A549 (cell line): ENCODE results near the gene PTPRS.

Experiments
- BHLHE40 ChIP-seq: IDR thresholded peaks from 2 replicates; pipeline ENCODE4 v1.6.1; 2012; ENCODE audit warnings: low read depth, low read length, inconsistent platforms
- CEBPB ChIP-seq, 2 experiments: fragments of >200 bp in 1 of 2; sonication (Bioruptor Twin) in 1 of 2; formaldehyde crosslinking in 1 of 2; IDR thresholded peaks; 2 replicates each; pipeline ENCODE4 v1.6.1; 2012 to 2016
- EHMT2 ChIP-seq: fragments of 200-600 bp; sonication (generic); IDR thresholded peaks from 2 replicates; pipeline ENCODE4 v1.6.1; 2016; ENCODE audit warnings: antibody characterized with exemption, low read depth, mild to moderate bottlenecking, moderate library complexity
- EP300 ChIP-seq, 2 experiments: fragments of >200 bp; sonication (Bioruptor Twin); formaldehyde crosslinking; IDR thresholded peaks; 2 replicates in 1 of 2; 3 replicates in 1 of 2; pipeline ENCODE4 v1.6.1; 2016 to 2017
- HDAC2 ChIP-seq: fragments of 200-600 bp; sonication (generic); IDR thresholded peaks from 2 replicates; pipeline ENCODE4 v1.6.1; 2016
- MYC ChIP-seq: IDR thresholded peaks from 2 replicates; pipeline ENCODE4 v1.6.1; 2012; ENCODE audit warnings: mild to moderate bottlenecking, inconsistent platforms, low read length, improper control_type of control experiment, borderline replicate concordance
- NPAS2 ChIP-seq: fragments of 250-450 bp; sonication (Bioruptor Pico); IDR thresholded peaks from 2 replicates; pipeline ENCODE4 v1.8.0; 2022; ENCODE audit warnings: mild to moderate bottlenecking, moderate library complexity, borderline replicate concordance
- POLR2A ChIP-seq: IDR thresholded peaks from 2 replicates; pipeline ENCODE4 v1.6.1; 2012; ENCODE audit warnings: mild to moderate bottlenecking, low read length
- RAD21 ChIP-seq, 2 experiments: fragments of >200 bp in 1 of 2; sonication (Bioruptor Twin) in 1 of 2; formaldehyde crosslinking in 1 of 2; IDR thresholded peaks in 1 of 2; conservative IDR thresholded peaks in 1 of 2; 2 replicates in 1 of 2; 3 replicates in 1 of 2; pipeline ENCODE4 v1.6.1; 2012 to 2018; ENCODE audit warnings: inconsistent platforms in 1 of 2
- RFX5 ChIP-seq: fragments of 450-650 bp; IDR thresholded peaks from 2 replicates; pipeline ENCODE4 v1.7.1; 2014; ENCODE audit warnings: antibody characterized with exemption, mild to moderate bottlenecking, moderate library complexity
- TF ChIP-seq, protein P1 (sequence below): fragments of >200 bp; sonication (Bioruptor Twin); formaldehyde crosslinking; IDR thresholded peaks from 3 replicates; pipeline ENCODE4 v1.5.1; 2016
- TF ChIP-seq, protein P2 (sequence below): fragments of 450-650 bp; IDR thresholded peaks from 2 replicates; pipeline ENCODE4 v1.6.1; 2014; ENCODE audit warnings: antibody characterized with exemption
- TF ChIP-seq, protein P3 (sequence below): fragments of 250-450 bp; sonication (Bioruptor Pico); IDR thresholded peaks from 2 replicates; pipeline ENCODE4 v1.5.0; 2021; ENCODE audit warnings: mild to moderate bottlenecking, moderate library complexity, borderline replicate concordance
- TF ChIP-seq, protein P4 (sequence below): fragments of 200-600 bp; sonication (generic); IDR thresholded peaks from 2 replicates; pipeline ENCODE4 v1.6.1; 2016; ENCODE audit warnings: antibody characterized with exemption, mild to moderate bottlenecking, moderate library complexity

DNA sequence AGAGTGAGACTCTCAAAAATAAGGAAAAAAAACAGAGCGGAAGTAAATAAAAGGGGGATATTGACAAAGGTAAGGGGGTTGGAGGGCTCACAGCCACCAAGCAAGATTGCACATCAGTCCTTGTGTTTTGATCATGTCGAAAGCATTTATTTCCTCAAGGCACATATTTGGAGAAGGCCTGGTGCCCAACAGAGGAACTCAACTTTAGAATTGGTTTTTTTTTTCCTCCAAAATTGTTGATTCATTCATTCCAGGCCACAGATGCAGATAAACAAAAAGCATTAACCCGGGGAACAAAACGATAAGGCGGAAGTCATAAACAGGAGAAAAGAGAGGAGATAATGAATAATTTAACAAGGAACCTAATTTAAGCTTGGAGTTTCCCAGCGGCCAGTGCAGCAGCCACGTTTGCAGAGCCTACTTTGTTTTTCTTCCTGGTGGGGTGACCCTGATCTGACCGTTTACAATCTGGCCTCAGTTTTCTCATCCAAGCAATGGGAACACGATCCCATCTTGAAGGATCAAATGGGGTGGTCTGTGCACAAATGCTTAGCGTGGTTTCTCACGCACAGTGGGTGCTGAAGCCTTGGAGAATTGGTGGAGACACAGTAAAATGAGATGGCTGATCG lies 2.1 kb upstream of the PTPRS start:
- TF ChIP-seq, protein P1, sequence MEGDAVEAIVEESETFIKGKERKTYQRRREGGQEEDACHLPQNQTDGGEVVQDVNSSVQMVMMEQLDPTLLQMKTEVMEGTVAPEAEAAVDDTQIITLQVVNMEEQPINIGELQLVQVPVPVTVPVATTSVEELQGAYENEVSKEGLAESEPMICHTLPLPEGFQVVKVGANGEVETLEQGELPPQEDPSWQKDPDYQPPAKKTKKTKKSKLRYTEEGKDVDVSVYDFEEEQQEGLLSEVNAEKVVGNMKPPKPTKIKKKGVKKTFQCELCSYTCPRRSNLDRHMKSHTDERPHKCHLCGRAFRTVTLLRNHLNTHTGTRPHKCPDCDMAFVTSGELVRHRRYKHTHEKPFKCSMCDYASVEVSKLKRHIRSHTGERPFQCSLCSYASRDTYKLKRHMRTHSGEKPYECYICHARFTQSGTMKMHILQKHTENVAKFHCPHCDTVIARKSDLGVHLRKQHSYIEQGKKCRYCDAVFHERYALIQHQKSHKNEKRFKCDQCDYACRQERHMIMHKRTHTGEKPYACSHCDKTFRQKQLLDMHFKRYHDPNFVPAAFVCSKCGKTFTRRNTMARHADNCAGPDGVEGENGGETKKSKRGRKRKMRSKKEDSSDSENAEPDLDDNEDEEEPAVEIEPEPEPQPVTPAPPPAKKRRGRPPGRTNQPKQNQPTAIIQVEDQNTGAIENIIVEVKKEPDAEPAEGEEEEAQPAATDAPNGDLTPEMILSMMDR, result no peak
- TF ChIP-seq, protein P2, sequence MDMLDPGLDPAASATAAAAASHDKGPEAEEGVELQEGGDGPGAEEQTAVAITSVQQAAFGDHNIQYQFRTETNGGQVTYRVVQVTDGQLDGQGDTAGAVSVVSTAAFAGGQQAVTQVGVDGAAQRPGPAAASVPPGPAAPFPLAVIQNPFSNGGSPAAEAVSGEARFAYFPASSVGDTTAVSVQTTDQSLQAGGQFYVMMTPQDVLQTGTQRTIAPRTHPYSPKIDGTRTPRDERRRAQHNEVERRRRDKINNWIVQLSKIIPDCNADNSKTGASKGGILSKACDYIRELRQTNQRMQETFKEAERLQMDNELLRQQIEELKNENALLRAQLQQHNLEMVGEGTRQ, result no peak
- TF ChIP-seq EP300 (IDR thresholded peaks at IDR 0.05), result no peak
- TF ChIP-seq MYC, result no peak
- no peak for TF ChIP-seq POLR2A
- no peak for TF ChIP-seq BHLHE40
- no peak for TF ChIP-seq CEBPB (IDR thresholded peaks at IDR 0.05)
- no peak for TF ChIP-seq HDAC2
- no peak for TF ChIP-seq NPAS2
- TF ChIP-seq, protein P3, sequence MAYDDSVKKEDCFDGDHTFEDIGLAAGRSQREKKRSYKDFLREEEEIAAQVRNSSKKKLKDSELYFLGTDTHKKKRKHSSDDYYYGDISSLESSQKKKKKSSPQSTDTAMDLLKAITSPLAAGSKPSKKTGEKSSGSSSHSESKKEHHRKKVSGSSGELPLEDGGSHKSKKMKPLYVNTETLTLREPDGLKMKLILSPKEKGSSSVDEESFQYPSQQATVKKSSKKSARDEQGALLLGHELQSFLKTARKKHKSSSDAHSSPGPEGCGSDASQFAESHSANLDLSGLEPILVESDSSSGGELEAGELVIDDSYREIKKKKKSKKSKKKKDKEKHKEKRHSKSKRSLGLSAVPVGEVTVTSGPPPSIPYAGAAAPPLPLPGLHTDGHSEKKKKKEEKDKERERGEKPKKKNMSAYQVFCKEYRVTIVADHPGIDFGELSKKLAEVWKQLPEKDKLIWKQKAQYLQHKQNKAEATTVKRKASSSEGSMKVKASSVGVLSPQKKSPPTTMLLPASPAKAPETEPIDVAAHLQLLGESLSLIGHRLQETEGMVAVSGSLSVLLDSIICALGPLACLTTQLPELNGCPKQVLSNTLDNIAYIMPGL, result no peak
- TF ChIP-seq, protein P4, sequence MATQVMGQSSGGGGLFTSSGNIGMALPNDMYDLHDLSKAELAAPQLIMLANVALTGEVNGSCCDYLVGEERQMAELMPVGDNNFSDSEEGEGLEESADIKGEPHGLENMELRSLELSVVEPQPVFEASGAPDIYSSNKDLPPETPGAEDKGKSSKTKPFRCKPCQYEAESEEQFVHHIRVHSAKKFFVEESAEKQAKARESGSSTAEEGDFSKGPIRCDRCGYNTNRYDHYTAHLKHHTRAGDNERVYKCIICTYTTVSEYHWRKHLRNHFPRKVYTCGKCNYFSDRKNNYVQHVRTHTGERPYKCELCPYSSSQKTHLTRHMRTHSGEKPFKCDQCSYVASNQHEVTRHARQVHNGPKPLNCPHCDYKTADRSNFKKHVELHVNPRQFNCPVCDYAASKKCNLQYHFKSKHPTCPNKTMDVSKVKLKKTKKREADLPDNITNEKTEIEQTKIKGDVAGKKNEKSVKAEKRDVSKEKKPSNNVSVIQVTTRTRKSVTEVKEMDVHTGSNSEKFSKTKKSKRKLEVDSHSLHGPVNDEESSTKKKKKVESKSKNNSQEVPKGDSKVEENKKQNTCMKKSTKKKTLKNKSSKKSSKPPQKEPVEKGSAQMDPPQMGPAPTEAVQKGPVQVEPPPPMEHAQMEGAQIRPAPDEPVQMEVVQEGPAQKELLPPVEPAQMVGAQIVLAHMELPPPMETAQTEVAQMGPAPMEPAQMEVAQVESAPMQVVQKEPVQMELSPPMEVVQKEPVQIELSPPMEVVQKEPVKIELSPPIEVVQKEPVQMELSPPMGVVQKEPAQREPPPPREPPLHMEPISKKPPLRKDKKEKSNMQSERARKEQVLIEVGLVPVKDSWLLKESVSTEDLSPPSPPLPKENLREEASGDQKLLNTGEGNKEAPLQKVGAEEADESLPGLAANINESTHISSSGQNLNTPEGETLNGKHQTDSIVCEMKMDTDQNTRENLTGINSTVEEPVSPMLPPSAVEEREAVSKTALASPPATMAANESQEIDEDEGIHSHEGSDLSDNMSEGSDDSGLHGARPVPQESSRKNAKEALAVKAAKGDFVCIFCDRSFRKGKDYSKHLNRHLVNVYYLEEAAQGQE, result no peak
- no peak for TF ChIP-seq RFX5
- no peak for TF ChIP-seq RAD21 (conservative IDR thresholded peaks at IDR 0.05 in 1 of 2, IDR thresholded peaks at IDR 0.05 in 1 of 2)
- no peak for TF ChIP-seq EHMT2
